K562 (cell line): ENCODE measurements around the gene GNA15. TPM values are rescaled to one million over a fixed set of nuclear protein-coding genes. Genes with fewer than 3 reads are reported as not detected.

Source experiments
- AFF4 ChIP-seq: sonication (generic); formaldehyde crosslinking; IDR thresholded peaks from 2 replicates; pipeline ENCODE4 v1.8.0; 2023; ENCODE audit warnings: mild to moderate bottlenecking, missing genetic modification reagents
- ASH1L ChIP-seq: fragments of 450-650 bp; IDR thresholded peaks from 2 replicates; pipeline ENCODE4 v1.6.1; 2018; ENCODE audit warnings: borderline replicate concordance, mild to moderate bottlenecking, low read depth; ENCODE audit not compliant: partially characterized antibody
- CBX5 ChIP-seq: IDR thresholded peaks from 2 replicates; pipeline ENCODE4 v1.6.1; 2014; ENCODE audit warnings: low read depth, borderline replicate concordance
- CHD1 ChIP-seq: fragments of 200-600 bp; sonication (generic); IDR thresholded peaks from one replicate; pipeline ENCODE4 v1.6.1; 2012; ENCODE audit warnings: mild to moderate bottlenecking, moderate library complexity, low read length, inconsistent platforms
- GTF2A2 ChIP-seq: IDR thresholded peaks from 2 replicates; pipeline ENCODE4 v1.6.1; 2016; ENCODE audit warnings: mild to moderate bottlenecking, missing genetic modification characterization, missing compliant biosample characterization
- HNRNPK ChIP-seq: fragments of 200-400 bp; formaldehyde crosslinking; IDR thresholded peaks from one replicate; pipeline ENCODE4 v1.6.1; 2018; ENCODE audit warnings: mild to moderate bottlenecking, low read depth, low read length; ENCODE audit not compliant: poor library complexity, severe bottlenecking
- JUN ChIP-seq, 2 experiments: sonication (generic) in 1 of 2; formaldehyde crosslinking in 1 of 2; IDR thresholded peaks; 2 replicates each; pipeline versions ENCODE4 v1.6.1 to v1.8.0; 2012 to 2022; ENCODE audit warnings: borderline replicate concordance in 2 of 2, mild to moderate bottlenecking in 2 of 2, improper control_type of control experiment in 1 of 2, low read depth in 1 of 2, low read length in 1 of 2, missing genetic modification reagents in 1 of 2
- KDM5B ChIP-seq: fragments of 200-600 bp; sonication (generic); IDR thresholded peaks from 2 replicates; pipeline ENCODE4 v1.6.1; 2012; ENCODE audit warnings: low read depth, mild to moderate bottlenecking, moderate library complexity, low read length, control low read depth, inconsistent platforms; ENCODE audit not compliant: insufficient replicate concordance
- MIER1 ChIP-seq: fragments of 450-650 bp; IDR thresholded peaks from 2 replicates; pipeline ENCODE4 v1.6.1; 2016; ENCODE audit warnings: antibody characterized with exemption, mild to moderate bottlenecking, low read depth
- MYBL2 ChIP-seq, 2 experiments: fragments of 450-650 bp in 1 of 2; sonication (generic) in 1 of 2; formaldehyde crosslinking in 1 of 2; IDR thresholded peaks; 2 replicates each; pipeline versions ENCODE4 v1.6.1 to v1.8.1; 2017 to 2022; ENCODE audit warnings: borderline replicate concordance in 1 of 2, inconsistent platforms in 1 of 2, low read depth in 1 of 2, mild to moderate bottlenecking in 1 of 2, missing genetic modification reagents in 1 of 2, moderate library complexity in 1 of 2
- NELFE ChIP-seq: IDR thresholded peaks from 2 replicates; pipeline ENCODE4 v1.6.1; 2011; ENCODE audit warnings: mild to moderate bottlenecking; ENCODE audit not compliant: insufficient read depth, insufficient read length
- PHB2 ChIP-seq: fragments of 450-650 bp; IDR thresholded peaks from 2 replicates; pipeline ENCODE4 v1.6.1; 2017; ENCODE audit warnings: low read depth
- PHF8 ChIP-seq: fragments of 200-600 bp; sonication (generic); IDR thresholded peaks from 2 replicates; pipeline ENCODE4 v1.6.1; 2012; ENCODE audit warnings: mixed run types, mild to moderate bottlenecking, inconsistent platforms, low read length, moderate library complexity, borderline replicate concordance
- POLR2G ChIP-seq: fragments of 200-400 bp; formaldehyde crosslinking; IDR thresholded peaks from 2 replicates; pipeline ENCODE4 v1.6.1; 2017; ENCODE audit warnings: low read depth, mild to moderate bottlenecking, antibody characterized with exemption, low read length, moderate library complexity
- SRF ChIP-seq, 2 experiments: fragments of 250-450, 450-650 bp in 1 of 2; sonication (Bioruptor Pico) in 1 of 2; sonication (generic) in 1 of 2; formaldehyde crosslinking; IDR thresholded peaks; 2 replicates each; pipeline versions ENCODE4 v1.5.0 to v1.5.1; 2020 to 2022; ENCODE audit warnings: mild to moderate bottlenecking in 1 of 2, missing genetic modification reagents in 1 of 2
- ZKSCAN1 ChIP-seq: fragments of 150-350 bp; IDR thresholded peaks from 2 replicates; pipeline ENCODE4 v1.6.1; 2016; ENCODE audit warnings: low read depth, low read length
- ZNF124 ChIP-seq: sonication (generic); formaldehyde crosslinking; IDR thresholded peaks from 2 replicates; pipeline ENCODE4 v1.8.1; 2022; ENCODE audit warnings: missing genetic modification reagents
- ZNF140 ChIP-seq: fragments of 250-450 bp; sonication (Bioruptor Pico); IDR thresholded peaks from 2 replicates; pipeline ENCODE4 v1.8.0; 2021; ENCODE audit warnings: moderate library complexity, mild to moderate bottlenecking, inconsistent platforms
- ZNF75A ChIP-seq: fragments of 450-650 bp; formaldehyde crosslinking; IDR thresholded peaks from 2 replicates; pipeline ENCODE4 v1.4.0; 2020; ENCODE audit warnings: mild to moderate bottlenecking
- polyA plus RNA-seq, 8 experiments: library from polyadenylated mRNA; depleted of rRNA in 4 of 8; stranded (reverse) in 5 of 8; unstranded in 3 of 8; fragments of >200 nt; fragmentation: Nextera tagmentation in 2 of 8; fragmentation: Illumina TruSeq in 1 of 8; extraction: Ambion mirVana in 2 of 8; extraction: Trizol in 1 of 8; gene quantifications; 2 replicates each; pipeline versions ENCODE4 v1.2.1 to v1.2.3, GENCODE V29; 2011 to 2014; ENCODE audit warnings: inconsistent platforms in 1 of 8, missing spikeins in 1 of 8
- total RNA-seq, 7 experiments: library from RNA; depleted of rRNA in 6 of 7; stranded (reverse); fragments of >200 nt in 6 of 7; fragmentation: Illumina TruSeq in 2 of 7; extraction: Trizol in 2 of 7; gene quantifications; 2 replicates each; pipeline versions ENCODE4 v1.2.1 to v1.2.3, GENCODE V29; 2011 to 2021; ENCODE audit warnings: low replicate concordance in 1 of 7
- TF ChIP-seq, protein P1 (sequence below): conservative IDR thresholded peaks from 2 replicates; pipeline ENCODE4 v1.6.1; 2011; ENCODE audit warnings: low read depth, mild to moderate bottlenecking, low read length; ENCODE audit not compliant: control insufficient read depth
- TF ChIP-seq, protein P2 (sequence below): fragments of 250-450 bp; sonication (Bioruptor Pico); IDR thresholded peaks from 2 replicates; pipeline ENCODE4 v1.8.0; 2022; ENCODE audit warnings: moderate library complexity, mild to moderate bottlenecking, inconsistent platforms

The GNA15 gene
- total and polyA plus RNA-seq, 9 of the 15 experiments (the other 6 are each of a cell fraction or from before 2014, with no cell fraction given): 0.03 to 0.24 (median 0.11) TPM; not detected in 1

DNA sequence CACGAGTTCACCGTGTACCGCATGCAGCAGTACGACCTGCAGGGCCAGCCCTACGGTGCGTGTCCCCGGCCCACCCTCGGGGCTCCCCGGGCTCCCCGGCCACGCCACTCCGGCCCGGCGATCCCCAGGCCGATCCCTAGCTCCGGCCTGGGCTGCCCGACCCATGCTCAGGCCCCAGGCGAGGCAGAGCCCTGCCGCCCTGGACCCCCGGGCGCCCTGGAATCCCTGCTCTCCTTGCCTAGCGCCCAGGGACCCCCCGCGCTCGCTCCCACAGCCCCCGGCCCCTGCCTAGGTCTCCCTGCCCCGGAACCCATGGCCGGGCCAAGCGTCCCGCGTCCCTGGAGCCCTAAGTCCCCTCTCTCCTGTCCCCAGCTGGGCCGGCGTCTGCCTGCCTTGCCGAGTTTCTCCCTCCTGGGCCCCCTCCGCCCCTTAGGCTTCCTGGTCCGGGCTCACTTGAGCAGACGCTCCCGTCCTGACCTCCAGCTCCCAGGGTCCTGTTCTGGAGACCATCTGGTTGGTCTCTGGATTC lies 50.4 kb downstream of the GNA15 start (continued):
- TF ChIP-seq AFF4 (CRISPR knock-in tag) (no peak), ZNF140 (CRISPR knock-in tag) (no peak), CHD1 (no peak), POLR2G (peak; percentile 31; the same call in 1 of the 2 replicates), NELFE (no peak), ASH1L (no peak), PHB2 (no peak), ZKSCAN1 (no peak), MYBL2 (IDR thresholded peaks at IDR 0.05; ENCODE audit: low read depth) (no peak), MYBL2 (CRISPR knock-in tag; IDR thresholded peaks at IDR 0.05; ENCODE audit: borderline replicate concordance) (no peak), CBX5 (no peak), JUN (IDR thresholded peaks at IDR 0.05; ENCODE audit: borderline replicate concordance, low read depth, low read length) (no peak), JUN (CRISPR knock-in tag; IDR thresholded peaks at IDR 0.05; ENCODE audit: borderline replicate concordance) (peak; percentile 68; the same call in 1 of the 2 replicates), GTF2A2 (no peak), SRF (CRISPR knock-in tag; IDR thresholded peaks at IDR 0.05) (peak in 1 of 2 experiments; percentile 76; a peak in 1 of 4 replicates), MIER1 (no peak), ZNF124 (no peak), ZNF75A (CRISPR knock-in tag) (no peak), PHF8 (no peak), HNRNPK (no peak), KDM5B (peak; percentile 1)
- TF ChIP-seq, protein P1, sequence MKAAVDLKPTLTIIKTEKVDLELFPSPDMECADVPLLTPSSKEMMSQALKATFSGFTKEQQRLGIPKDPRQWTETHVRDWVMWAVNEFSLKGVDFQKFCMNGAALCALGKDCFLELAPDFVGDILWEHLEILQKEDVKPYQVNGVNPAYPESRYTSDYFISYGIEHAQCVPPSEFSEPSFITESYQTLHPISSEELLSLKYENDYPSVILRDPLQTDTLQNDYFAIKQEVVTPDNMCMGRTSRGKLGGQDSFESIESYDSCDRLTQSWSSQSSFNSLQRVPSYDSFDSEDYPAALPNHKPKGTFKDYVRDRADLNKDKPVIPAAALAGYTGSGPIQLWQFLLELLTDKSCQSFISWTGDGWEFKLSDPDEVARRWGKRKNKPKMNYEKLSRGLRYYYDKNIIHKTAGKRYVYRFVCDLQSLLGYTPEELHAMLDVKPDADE: no peak
- TF ChIP-seq, protein P2, sequence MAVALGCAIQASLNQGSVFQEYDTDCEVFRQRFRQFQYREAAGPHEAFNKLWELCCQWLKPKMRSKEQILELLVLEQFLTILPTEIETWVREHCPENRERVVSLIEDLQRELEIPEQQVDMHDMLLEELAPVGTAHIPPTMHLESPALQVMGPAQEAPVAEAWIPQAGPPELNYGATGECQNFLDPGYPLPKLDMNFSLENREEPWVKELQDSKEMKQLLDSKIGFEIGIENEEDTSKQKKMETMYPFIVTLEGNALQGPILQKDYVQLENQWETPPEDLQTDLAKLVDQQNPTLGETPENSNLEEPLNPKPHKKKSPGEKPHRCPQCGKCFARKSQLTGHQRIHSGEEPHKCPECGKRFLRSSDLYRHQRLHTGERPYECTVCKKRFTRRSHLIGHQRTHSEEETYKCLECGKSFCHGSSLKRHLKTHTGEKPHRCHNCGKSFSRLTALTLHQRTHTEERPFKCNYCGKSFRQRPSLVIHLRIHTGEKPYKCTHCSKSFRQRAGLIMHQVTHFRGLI (CRISPR knock-in tag): no peak
